ENCODE results near the gene HIRA. TPM values are rescaled to one million over a fixed set of nuclear protein-coding genes. Genes with fewer than 3 reads are reported as not detected.

Gene HIRA
- total and polyA plus RNA-seq, 2 of the 8 experiments (the other 6 are each of a cell fraction or from before 2014, with no cell fraction given), result 34.9 to 67.2 TPM

DNA sequence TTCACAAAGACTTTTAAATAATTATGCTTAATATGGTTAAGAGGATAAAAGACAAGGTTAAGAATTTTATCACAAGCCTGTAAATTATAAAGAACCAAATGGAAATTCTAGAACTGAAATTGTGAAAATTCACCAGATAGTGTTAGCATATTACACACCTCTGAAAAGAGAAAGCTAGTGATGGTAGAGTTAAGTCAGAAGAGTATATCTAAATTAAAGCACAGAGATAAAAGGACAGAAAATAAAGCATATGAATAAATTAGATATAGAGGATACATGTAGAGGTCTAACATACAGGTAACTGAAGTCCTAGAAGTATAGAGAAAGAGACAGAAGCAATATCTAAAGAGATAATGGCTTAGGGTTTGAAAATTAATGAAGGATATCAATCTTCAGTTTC is 135.8 kb downstream of the HIRA start:
- no peak overlapping the region for H4K8ac ChIP-seq (ENCODE audit: extremely low read depth, insufficient read depth, low read length)
- H3K79me2 ChIP-seq (ENCODE audit: control insufficient read depth in 1 of 2, insufficient read depth in 2 of 2, low read length in 2 of 2), result no peaks in the 10 kb centered on the region
- H3K4ac ChIP-seq (replicated peaks; ENCODE audit: insufficient read length, low read depth, low read length), result no peak overlapping the region
- H3K9me3 ChIP-seq (ENCODE audit: insufficient read depth in 2 of 2, low read depth in 1 of 2, low read length in 1 of 2), result no peaks in the 10 kb centered on the region
- no peak overlapping the region for H2AK5ac ChIP-seq (ENCODE audit: low read depth, low read length)
- no peak overlapping the region for H2AFZ ChIP-seq (ENCODE audit: low read length)
- H2BK15ac ChIP-seq (ENCODE audit: low read length), result no peak overlapping the region
- no peak overlapping the region for H3K27ac ChIP-seq (ENCODE audit: low read depth, low read length)
- no peak overlapping the region for H2BK5ac ChIP-seq (ENCODE audit: low read depth, low read length)
- H4K20me1 ChIP-seq (replicated peaks in 1 of 2; ENCODE audit: control insufficient read depth in 1 of 2, insufficient read depth in 2 of 2, low read length in 2 of 2), result no peaks in the 10 kb centered on the region
- no peak overlapping the region for H3K4me3 ChIP-seq (ENCODE audit: extremely low read depth in 1 of 4, insufficient read depth in 2 of 4, low read depth in 3 of 4, low read length in 4 of 4)
- FAIRE-seq, result no peak
- H3K4me1 ChIP-seq (replicated peaks in 1 of 4; ENCODE audit: control insufficient read depth in 3 of 4, insufficient read depth in 4 of 4, low read length in 3 of 4), result peaks cover 0 to 12% (median 8%) of the 10 kb centered on the region in 4 experiments; a peak in 6 of 7 replicates
- no peak overlapping the region for H2BK120ac ChIP-seq (replicated peaks; ENCODE audit: low read depth, low read length)
- H3K36me3 ChIP-seq (ENCODE audit: control insufficient read depth in 2 of 4, insufficient read depth in 4 of 4, low read length in 3 of 4), result no peaks in the 10 kb centered on the region
- no peak overlapping the region for H3K4me2 ChIP-seq (ENCODE audit: insufficient read depth in 1 of 2, low read depth in 2 of 2, low read length in 2 of 2)
- H4K5ac ChIP-seq (ENCODE audit: insufficient read length, low read depth, low read length), result no peak overlapping the region
- H3K23me2 ChIP-seq (ENCODE audit: low read depth, low read length), result peaks cover 11% of the 10 kb centered on the region; the same call in 1 of the 2 replicates
- no peak overlapping the region for H3K9ac ChIP-seq (replicated peaks in 1 of 4; ENCODE audit: extremely low read depth in 1 of 4, low read depth in 3 of 4, low read length in 3 of 4)
- H3K27me3 ChIP-seq (replicated peaks in 1 of 4; ENCODE audit: control insufficient read depth in 3 of 4, extremely low read depth in 1 of 4, insufficient read depth in 3 of 4, low read length in 3 of 4), result peaks cover 0 to 7% (median 5%) of the 10 kb centered on the region in 4 experiments; a peak in 2 of 7 replicates
- ChIA-PET POLR2A (ENCODE audit: partially characterized antibody) (interaction anchor here (1.3 to 1.9 kb wide), 2 partner anchors 9 to 184 kb away, joined by 3 to 4 read pairs; partner anchors contain the start of gene CDC45), CTCF (ENCODE audit: partially characterized antibody) (interaction anchor here (0.6 to 1.4 kb wide), 4 partner anchors 10 to 69 kb away, joined by 3 to 5 read pairs (median 4); no protein-coding TSS in a partner anchor)
- DNase-seq (ENCODE audit: low read depth in 1 of 2, low spot score in 2 of 2), result no peak
- no peak overlapping the region for H3K14ac ChIP-seq (ENCODE audit: insufficient read length)
- no peak overlapping the region for H2BK12ac ChIP-seq (ENCODE audit: low read depth, low read length)
- H2BK20ac ChIP-seq (ENCODE audit: low read length), result no peak overlapping the region
- no peak overlapping the region for H3K23ac ChIP-seq (ENCODE audit: insufficient read length)
- no peaks in the 10 kb centered on the region for H3K79me1 ChIP-seq (ENCODE audit: low read depth, low read length)
- no peak overlapping the region for H3K18ac ChIP-seq (ENCODE audit: extremely low read depth, low read length)
- no peak overlapping the region for H3K56ac ChIP-seq (replicated peaks; ENCODE audit: insufficient read length, low read depth, low read length)
- no peak overlapping the region for H4K91ac ChIP-seq (replicated peaks; ENCODE audit: insufficient read length, low read length)
- TF ChIP-seq EP300 (IDR thresholded peaks at IDR 0.05; ENCODE audit: borderline replicate concordance in 1 of 2, low read depth in 2 of 2, low read length in 2 of 2) (no peak), POLR2A (IDR thresholded peaks at IDR 0.05; ENCODE audit: control extremely low read depth in 1 of 2, low read depth in 2 of 2, low read length in 2 of 2) (no peak), CBX8 (IDR thresholded peaks at IDR 0.05; ENCODE audit: borderline replicate concordance, low read depth, low read length) (no peak), HDAC2 (IDR thresholded peaks at IDR 0.05; ENCODE audit: borderline replicate concordance in 1 of 2, low read depth in 2 of 2, low read length in 2 of 2) (no peak), KDM1A (IDR thresholded peaks at IDR 0.05; ENCODE audit: borderline replicate concordance, low read length) (no peak), BCL11A (IDR thresholded peaks at IDR 0.05; ENCODE audit: low read depth in 2 of 2, low read length in 2 of 2) (no peak), ATF2 (IDR thresholded peaks at IDR 0.05; ENCODE audit: low read length) (no peak), TEAD4 (IDR thresholded peaks at IDR 0.05; ENCODE audit: low read depth, low read length) (no peak), TCF12 (IDR thresholded peaks at IDR 0.05; ENCODE audit: low read depth, low read length) (no peak), TAF7 (optimal IDR thresholded peaks at IDR 0.05; ENCODE audit: borderline replicate concordance, low read depth, low read length) (no peak), RNF2 (IDR thresholded peaks at IDR 0.05; ENCODE audit: borderline replicate concordance, low read depth, low read length, missing control alignments, poor library complexity, severe bottlenecking) (no peak)
